Dermis blood vessel endothelial cell (primary cell): ENCODE measurements around the gene LYZL1. TPM values are rescaled to one million over a fixed set of nuclear protein-coding genes. Genes with fewer than 3 reads are reported as not detected.
A peak's percentile ranks its signal among the peaks of the same experiment; 100 is the strongest.
"Not testable (repeated sequence)": the region's sequence is repeated elsewhere in the genome, so short reads cannot be mapped to it uniquely, and the experiment has no call there.

Experiments
- DNase-seq: peaks from one replicate; pipeline ENCODE4 v3.0.0; 2010
- total RNA-seq: library from RNA; depleted of rRNA; stranded (reverse); fragments of >200 nt; gene quantifications from 2 replicates; pipeline ENCODE4 v1.2.3, GENCODE V29; 2014

LYZL1 gene
- not detected in 2 replicates for total RNA-seq

DNA sequence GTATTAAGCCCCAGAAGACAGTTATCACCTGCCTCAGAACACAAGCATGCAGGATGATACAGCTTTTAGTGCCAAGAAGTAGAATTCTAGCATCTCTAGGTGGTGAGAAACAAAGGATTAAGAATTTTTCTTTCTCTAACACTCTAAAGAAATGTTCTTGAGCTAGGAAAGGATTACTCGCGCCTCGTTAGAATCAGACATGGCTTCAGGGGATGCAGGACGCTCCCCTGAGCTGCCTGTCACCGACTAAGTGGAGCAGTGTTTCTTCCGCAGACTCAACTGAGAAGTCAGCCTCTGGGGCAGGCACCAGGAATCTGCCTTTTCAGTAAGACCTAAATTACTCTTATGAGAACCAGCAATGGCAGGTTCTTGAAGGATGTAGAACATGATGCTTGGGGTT, at the start of gene LYZL1:
Gene LYZL1, plus strand, starts transcription at position 165 of the 400 bp plus-strand sequence. CDS start 2,798 bp downstream, outside the sequence.
- not testable (repeated sequence) for DNase-seq

DNA sequence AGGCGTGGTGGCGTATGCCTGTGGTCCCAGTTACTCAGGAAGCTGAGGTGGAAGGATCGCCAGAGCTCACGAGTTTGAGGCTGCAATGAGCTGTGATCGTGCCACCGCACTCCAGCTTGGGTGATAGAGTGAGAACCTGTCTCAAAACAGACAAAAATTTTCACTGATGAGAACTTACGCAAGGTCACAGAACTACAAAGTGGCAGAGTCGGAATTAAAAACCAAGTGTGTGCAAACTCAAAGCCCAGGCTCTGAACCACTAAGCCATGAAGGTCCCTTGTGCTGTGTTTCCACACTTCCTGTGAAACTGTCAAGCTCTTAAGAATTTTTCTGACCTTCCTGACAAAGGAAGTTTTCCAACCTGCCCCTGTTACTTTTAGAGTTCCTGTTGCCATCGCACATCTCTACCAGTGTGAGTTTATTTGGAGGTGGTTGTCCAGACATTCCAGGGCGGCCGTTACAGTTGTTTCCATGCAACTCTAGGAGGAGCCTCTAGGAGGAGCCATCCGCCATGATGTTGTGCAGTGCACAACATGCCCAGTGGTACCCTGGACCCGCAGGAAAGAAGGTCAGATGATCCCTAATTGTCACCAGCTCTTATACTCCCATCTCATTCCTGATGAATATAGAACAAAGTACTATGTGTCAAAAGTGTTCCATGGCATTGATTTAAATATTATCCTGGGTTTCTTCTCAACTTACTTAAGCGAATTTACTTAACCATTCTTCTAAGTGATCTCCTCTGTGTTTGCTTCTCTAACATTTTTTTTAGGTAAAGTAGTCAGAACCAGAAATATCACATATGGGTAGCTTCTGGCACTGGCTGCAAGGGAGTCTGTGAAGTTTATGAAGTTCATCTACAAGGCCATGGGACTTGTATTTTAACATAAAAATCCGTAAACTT, 49.0 kb upstream of the LYZL1 start:
- DNase-seq, result peak; percentile 44

DNA sequence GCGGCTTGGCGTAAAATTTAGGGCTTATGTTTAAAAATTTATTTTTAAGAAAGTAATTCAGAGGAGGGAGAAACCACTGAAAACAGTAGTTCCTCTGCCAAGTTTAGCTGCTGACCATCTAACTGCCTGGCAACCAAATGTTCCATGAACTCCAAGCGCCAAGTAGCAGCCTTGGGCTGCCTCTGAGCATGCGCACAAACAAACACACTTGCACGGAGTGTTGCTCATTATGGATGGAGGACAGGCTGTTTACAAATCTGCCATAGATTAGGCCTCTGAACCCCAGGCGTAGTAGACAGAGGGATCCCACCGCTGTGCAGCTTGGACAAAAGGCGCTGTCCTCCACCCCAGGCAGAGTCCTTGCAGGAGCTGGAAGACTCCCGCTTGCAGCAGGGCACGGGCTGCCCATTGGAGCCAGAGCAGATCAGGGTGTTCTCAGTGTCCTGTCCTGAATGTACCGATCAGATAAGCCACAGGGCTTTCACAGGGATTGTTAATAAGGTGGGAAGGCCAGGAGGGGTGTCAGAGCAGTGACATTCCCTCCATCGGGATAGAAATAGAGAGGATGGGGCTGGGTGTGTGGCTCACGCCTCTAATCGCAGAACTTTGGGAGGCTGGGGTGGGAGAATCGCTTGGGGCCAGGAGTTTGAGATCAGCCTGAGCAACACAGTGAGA, 47.7 kb upstream of the LYZL1 start:
- DNase-seq, result no peak

DNA sequence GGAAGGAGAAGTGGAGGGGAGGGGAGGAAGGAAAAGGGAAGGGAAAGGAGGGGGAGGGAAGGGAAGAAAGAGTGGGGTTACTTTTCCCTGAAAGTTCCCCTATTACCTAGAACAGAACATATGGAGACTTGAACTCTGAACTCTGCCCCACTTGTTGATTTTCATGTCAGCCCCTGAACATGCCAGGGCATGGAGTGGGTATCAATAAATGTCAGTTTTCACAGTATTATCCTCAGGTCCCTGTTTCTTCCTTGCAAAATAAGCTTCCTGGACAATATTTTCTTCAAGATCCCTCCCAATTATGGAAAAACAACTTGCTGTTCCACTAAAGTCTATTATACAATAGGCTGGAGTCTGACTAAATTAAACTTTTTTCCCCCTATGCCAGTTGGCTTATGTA, 46.9 kb upstream of the LYZL1 start:
- DNase-seq, result no peak

DNA sequence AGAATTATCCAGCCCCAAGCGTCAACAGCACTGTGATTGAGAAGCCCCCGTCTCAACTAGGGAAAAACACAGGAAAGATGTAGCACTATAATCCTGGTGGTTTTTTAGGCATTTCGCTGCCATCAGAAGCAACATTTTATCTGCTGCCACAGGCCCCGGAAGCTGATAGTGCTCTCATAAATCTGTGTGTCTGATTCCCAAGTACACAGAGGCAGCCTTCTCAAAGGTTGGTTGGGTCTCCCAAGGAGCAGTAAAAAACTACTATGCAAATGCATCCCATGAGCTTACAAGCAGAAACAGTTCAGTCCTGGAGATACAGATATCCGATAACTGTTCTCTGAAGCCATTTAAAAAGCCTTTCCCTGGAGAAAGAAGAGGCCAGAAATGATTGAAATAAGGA, 45.8 kb upstream of the LYZL1 start:
- no peak for DNase-seq

DNA sequence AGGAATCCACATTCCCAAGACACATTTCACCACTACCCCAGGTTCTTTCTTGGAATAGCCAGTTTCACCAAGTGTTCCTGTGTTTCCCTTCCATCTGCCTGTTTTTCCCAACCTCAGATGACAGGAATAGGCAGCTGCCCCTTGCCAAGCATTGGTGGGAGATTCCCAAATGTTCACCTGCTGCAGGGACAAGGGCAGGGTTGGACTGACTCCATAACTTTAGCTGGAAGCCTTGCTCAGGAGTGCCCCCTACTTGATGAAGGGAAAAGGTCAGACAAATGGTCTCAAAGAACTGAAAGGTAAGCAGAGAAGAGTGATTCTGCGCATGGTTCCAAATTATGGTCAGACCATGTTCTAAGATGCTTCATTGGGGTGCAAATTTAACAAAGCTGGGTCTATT, 45.1 kb upstream of the LYZL1 start:
- peak; percentile 14 for DNase-seq

DNA sequence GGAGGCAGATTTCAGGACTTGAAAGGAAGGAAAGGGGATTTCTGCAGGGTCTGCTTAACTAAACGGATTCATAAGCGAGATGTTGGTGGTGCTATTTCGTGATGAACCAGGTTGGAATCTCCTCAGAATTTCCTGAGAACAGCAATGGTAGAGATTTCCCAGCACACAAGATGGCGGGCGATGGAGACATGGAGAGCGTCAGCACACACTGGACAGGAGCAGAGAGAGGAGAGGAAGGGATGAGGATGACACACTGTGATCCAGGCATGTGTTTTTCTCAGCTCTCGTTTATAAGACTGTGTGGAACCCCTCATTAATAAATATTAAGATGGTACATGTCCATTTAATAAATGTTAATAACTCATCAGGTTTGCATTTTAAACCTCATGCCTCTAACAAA, 43.9 kb upstream of the LYZL1 start:
- DNase-seq, result no peak

DNA sequence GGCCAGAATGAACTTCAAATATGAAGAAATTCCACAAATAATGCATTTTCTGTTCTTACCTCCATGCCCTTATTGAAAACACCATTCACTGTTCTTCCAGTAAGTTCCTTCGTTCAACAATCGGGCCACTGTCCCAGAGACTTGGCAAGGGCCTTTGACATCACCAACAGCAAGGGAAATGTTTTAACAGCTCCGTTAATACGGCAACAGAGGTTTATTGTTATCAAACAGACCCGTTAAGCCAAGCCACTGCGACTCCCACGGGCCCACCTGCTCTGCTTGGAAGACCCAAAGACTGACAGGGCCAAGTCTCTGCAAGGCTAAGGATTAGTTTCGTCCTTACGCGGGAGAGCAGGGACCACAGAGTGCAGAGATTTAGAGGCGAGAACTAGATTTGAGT, 43.4 kb upstream of the LYZL1 start:
- DNase-seq, result no peak

DNA sequence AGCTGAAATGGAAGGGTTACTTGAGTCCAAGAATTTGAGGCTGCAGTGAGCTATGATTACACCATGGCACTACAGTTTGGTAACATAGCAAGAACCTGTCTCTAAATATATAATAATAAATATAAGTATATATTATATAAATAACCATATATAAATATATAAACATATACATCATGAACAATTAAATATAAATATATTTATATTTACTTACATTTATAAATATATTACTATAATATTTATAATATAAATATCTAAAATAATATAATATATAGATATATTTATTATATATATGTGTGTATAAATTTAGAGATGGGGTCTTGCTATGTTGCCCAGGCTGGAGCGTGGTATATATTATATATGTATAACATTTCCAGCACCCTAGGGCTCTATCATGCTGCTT, 42.4 kb upstream of the LYZL1 start:
- no peak for DNase-seq

DNA sequence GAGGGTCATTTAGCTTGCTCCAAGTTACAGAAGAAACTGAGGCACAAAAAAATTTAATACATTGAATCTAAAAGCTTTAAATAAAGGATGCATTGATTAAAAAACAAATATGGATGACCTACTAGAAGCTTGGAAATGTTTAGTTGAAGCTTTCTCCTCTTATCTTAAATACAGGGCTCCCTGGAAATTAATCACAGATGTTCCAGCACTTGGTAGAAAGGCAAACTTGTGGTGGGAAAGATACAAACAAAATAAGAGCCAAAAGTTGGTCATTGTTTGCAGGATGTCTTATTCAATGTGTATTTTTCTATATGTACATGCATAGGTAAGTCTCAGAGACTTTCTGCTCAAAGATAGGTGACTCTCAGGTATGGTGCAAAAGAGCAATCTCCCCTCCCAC, 40.7 kb upstream of the LYZL1 start:
- no peak for DNase-seq

DNA sequence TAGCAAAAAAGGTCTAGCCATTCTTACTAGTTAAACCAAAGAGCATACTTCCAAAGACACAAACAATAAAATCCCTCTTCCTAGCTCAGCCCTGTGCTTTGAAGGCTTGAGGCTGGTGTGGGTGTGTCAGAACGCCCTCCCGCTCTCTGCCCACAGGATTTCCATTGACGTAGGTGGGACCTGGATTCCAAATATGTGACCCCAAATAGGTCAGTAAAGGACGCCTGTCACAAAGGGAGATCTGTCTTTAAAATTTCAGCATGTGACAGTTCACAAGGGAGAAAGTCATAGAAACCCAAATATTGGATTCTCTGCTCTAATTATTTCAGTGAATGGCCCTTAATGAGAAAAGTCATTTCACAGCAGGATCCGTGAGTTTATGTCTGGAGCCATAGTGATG, 39.9 kb upstream of the LYZL1 start:
- DNase-seq, result no peak

DNA sequence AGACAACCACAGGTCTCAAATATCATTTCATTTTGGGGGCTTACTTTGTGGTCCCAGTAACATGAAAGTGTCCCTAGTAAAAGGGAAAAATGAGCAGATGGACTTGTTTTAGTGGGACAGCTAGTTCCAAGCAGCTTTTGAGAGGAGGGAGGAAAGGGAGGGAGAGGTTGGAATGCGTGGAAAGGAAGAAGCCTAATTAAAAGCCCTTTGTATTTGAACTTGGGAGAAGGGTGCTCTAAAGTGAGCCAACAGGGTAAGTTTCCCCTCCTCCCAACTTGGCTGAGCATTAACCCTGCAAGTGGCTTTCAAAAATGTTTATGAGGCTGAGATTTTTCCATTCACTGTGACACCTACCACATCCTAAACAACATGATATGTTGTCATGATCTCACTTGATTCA, 38.8 kb upstream of the LYZL1 start:
- no peak for DNase-seq

DNA sequence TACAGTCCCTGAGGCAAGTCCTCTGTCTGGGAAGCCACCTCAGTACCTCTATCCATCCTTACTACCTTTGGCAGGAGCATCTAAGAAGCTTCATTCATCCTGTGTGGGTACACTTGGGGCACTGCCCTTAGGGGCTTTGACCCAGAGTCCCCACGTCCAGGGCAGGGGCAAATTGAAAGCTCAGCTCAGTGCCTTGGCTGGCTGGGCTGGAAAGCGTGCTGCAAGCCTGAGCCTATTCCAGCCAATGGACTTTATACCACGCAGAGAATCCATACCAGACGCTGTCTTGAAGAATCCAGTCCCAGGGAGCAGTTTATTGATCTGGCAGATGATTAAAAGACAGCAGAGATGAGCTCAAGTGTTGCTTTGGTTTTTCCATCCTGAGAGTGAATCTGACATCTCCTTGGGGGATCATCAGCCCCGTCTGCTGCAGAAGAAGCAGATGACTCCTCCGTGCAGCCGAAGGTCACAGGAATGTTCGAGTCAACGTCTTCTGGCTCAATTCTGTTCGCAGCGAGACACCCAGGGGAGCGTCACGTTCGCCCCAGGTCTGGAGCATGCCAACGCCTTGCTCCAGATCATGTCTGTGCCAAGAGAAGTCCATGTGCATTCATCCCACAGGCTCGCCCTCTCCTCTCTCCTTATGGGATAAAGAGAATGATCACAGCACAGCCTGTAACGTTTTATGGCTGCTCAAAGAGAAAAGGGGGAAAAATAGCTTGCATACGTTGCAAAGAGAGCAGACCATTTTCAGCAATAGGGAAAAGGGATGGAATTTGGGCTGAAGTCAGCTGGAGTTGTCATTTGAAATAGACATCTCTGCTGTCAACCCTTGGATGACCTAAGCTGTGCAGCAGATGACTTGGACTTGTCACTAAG, 35.8 kb upstream of the LYZL1 start:
- DNase-seq, result no peak

DNA sequence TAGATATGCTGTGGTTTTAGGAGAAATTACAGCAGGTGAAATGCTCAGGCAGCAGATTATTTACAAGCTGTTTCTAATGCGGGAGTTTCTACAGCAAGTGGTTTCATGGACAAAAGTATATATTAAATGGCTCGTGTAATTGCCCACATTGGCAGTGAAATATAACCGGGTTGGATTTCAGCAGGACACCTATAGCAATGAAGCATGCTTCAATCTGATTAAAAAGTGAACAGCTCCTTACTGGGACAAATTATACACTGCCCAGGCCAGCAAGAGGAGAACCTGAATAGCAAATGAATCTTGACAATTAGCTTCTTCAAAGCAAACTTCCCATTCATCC, 35.2 kb upstream of the LYZL1 start:
- DNase-seq, result no peak

DNA sequence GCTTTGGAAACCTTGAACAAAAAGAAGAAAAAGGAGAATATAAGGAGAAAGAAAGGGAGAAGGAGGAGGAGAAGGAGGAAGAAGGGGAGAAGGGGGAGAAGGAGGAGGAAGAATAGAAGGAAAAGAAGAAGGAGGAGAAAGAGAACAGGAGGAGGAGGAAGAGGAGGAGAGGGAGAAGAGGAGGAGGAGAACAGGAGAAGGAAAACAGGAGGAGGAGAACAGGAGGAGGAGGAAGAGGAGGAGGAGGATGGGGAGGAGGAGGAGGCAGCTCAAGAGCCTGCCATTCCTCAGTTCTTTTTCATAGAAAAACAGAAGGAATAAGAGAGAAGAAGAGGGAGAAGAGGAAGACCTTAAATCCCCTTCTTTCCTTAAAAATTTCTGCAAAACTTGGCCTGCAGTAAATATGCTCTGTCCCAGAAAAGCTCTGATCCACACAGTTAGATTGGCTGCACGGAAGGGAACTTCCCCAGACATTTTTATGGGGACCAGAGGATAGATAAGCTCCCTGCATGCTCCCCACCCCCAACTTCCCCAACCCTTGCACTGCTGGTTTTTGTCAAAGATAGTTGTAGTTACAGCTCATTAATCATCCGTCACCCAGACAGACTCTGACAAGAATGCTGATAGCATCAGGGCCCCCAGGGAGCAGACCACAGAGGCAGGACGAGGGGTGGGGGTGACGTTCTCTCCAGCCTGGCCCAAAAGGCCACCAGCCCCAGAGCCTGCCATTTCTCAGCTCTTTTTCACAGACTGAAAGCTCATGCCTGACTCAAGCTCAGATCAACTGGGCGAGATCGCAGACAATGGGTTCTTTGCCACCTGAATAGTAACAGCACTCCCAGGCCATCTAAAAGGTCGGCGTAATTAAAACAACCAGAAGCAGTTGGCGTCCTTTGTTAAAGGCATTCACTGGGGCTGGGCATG, 34.5 kb upstream of the LYZL1 start:
- DNase-seq, result no peak

DNA sequence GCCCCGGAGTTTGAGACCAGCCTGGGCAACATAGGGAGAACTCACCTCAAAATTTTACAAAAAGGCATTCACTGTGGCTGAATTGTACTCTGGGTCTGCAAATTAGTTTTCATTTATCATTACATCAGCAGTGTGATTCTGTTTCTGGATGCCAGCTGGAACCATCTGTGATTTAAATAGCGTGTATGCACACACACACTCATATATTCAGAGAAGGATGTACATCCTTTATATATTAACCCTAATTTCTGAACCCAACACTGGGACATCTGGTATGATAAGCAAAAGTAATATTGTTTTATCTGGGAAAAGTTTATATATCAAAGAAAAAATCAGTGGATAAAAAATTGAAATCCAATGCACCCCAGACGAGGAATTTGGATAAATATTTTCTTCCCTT, 33.8 kb upstream of the LYZL1 start:
- DNase-seq, result no peak

DNA sequence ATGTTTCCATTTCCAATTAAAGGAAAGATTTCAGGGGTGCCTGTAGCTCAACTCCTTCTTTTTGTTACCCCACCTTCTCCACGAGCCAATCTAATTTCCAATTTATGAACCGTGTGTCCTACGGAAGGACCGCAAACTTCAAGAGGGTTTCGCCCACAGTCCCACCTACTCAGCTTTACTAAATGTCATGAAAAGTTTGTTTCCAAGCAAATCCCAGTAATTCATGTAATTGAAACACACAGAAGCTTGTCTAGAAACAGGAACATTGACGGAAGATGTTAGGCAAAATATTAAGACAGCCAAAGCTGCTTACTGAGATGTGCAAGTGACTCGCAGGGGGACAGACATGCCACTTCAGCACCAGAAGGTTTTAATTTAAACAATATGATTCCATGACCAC, 32.9 kb upstream of the LYZL1 start:
- DNase-seq, result no peak

DNA sequence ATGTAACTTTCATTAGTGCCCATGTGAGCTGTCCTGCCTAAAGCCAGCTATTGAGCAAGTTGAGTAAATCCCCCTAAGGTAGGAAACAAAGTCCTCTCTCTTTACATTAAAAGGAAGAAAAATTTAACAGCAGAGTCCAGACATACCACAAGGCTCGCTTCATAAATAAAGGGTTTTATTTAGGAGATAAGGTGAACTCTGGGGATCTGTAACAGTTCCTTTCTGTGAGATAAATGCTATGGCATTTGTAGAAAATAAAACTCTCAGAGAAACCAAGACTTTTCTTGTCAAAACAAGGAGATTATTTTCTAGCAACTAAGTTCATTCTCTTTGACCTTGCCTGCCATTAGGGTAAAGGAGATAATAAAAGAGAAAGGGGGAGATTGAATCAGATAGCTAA, 32.3 kb upstream of the LYZL1 start:
- no peak for DNase-seq

DNA sequence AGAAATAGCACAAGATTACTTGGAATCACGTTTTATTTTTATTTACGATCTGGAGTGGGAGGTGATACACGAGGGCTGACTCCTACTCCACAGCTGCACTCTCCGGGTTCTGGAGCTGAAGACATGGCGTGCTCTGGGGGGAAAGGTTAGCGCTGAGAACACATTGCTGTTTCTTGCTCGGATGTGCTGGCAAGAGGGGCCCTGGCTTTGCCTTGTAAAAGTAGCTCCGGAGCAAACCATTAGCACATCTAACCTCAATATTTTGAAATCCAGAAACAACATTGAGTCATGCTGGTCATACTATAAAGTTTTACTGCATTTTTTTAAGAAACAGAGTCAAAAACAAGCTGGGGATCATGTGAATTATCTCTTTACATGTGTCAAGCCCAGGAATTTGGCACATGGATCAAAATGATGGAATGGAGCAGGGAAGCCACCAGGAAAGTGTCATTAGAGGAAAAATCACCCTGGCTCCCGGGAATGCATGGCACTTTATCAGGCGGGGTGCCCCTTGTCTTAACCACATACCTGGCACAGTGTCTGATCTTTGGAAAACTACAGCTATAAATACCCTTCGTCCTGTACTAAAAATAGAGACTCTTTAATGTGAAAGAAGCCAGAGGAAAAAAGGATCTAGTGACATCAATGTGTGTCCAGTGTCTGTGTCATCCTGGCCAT, 31.6 kb upstream of the LYZL1 start:
- DNase-seq, result no peak

DNA sequence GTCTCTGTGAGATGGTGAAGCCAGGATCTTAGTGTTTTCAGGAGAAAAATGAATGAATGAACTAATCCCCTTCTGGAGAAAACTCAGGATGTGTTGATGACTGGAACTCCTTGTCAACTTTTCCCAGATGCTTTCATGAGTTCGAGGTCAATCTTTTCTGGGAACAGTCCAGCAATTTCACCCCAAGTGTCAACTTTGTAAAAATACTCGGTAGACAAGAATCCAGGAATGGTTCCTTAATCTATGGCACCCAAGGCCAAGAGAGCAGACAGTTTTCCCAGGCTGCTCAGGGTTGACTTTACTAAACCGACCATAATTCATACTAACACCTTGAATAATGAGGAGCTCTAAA, 31.1 kb upstream of the LYZL1 start:
- DNase-seq, result no peak

DNA sequence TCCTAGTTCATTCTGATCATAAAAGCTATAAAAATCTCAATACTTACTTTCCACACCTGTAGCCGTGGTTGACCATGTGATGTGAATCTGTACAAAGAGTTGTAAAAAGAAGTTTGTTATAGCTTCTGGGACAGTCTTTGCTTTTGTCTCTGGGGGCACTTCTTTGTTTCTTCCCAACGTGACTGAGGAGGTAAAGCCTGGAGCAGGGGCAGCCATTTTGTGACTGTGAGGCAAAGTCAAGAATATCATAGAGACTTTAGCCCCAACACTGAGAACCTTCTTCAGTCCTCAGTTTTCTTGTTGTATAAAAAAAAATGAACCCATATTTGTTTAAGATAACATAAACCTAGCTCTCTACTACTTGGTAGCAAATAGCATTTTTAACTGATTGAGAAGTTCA, 29.4 kb upstream of the LYZL1 start:
- no peak for DNase-seq

DNA sequence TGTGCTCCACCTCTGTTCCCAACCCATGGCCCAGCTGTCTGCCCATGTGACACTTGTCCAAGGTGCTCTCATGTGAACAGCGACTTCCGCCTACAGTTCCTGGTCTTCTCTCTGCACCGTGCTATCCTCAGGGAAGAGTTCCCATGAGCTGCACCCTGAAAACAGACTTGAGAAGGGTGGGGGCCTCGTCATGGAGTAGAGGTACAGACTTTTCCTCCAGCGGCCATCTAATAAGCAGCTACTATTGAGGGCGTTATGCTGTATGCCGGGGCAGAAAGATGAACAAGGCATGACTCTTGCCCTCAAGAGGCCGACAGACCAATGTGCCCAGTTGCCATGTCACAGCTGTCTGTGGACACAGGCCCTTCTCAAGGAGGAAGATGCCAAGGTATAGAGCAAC, 25.4 kb upstream of the LYZL1 start:
- no peak for DNase-seq
